Bone marrow (tissue), 2 donors: Measurements from ENCODE around the gene POLN.
"Not testable (repeated sequence)": the region's sequence is repeated elsewhere in the genome, so short reads cannot be mapped to it uniquely, and the experiment has no call there.

Experiments
- DNase-seq, 2 donors: peaks; one replicate each; lab custom pipeline; 2025; lab: John Stamatoyannopoulos, UW

POLN gene

GRCh38 chr4:2041239-2042130 lies 200.4 kb downstream of the POLN start:
- DNase-seq, result peak; percentile 58 to 74

DNA sequence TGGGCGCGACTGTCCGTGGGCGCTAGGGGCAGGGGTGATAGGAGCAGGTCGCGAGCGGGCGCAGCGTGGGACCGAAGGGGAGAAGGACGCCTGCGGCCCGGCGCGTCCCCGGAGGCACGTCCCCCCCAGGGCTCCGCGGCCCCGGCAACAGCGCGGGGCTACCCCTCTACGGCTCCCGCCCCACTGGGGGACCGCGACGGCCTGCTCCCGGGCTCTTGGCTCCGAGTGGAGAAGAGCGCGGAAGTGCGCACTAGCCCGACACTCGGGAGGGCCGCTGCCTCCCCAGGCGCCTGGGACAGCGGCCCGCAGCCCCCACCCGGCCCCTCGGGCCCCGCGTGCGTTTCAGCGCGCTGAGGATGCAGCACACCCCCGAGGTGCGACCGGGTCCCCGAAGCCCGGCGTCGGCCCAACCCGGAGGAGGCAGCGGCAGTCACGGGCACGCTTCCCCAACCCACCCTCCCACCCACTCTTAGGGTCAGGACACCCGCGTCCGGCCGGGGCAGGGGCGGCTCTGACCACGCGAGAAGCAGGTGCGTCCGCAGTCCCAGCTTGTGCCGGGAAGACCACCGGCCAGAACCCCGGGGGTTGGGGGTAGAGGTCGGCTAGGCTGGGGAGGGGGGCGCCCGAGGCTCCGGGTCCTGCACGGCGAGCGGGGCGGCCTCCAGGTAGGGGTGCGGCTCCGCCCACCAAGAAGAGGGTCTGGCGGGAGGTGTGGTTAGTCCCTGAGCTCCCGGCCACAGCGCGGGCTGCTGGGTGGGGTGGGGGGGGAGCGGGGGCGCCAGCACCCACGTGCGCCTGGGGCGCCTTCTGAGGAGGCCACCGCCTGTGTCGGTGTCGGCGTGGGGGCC lies 201.3 kb downstream of the POLN start:
- DNase-seq, result no peak

DNA sequence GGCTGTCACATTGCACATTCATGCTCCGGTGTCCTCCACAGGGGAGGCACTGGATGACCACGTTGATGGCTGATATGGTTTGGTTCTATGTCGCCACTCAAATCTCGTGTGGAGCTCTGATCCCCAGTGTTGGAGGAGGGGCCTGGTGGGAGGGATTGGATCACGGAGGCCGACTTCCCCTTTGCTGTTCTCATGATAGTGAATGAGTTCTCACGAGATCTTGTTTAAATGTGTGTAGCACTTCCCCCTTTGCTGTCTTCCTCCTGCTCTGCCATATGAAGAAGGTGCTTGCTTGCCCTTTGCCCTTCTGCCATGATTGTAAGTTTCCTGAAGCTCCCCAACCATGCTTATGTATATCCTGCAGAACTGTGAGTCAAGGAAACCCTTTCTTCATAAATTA lies 205.1 kb downstream of the POLN start:
- DNase-seq, result no peak

- no peak for DNase-seq
Observed at GRCh38 chr4:2036327-2036726, 205.6 kb downstream of the POLN start.

DNA sequence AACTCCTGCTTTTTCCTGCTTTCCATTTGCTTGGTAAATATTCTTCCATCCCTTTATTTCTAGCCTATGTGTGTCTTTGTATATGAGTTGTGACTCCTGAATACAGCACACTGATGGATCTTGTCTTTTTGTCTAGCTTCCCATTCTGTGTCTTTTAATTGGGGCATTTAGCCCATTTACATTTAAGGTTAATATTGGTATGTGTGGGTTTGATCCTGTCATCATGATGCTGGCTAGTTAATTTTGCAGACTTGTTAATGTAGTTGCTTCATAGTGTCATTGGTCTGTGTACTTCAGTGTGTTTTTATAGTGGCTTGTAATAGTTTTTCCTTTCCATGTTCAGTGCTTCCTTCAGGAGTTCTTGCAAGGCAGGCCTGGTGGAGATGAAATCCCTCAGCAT lies 210.8 kb downstream of the POLN start:
- not testable (repeated sequence) for DNase-seq

GRCh38 chr4:2027120-2027519 lies 214.8 kb downstream of the POLN start:
- DNase-seq, result not testable (repeated sequence)

GRCh38 chr4:2025817-2026216 lies 216.1 kb downstream of the POLN start:
- no peak for DNase-seq

GRCh38 chr4:2024683-2025082 lies 217.2 kb downstream of the POLN start:
- no peak for DNase-seq
